GM03348 (cell line): ENCODE data around the gene LIN9.
A peak's percentile ranks its signal among the peaks of the same experiment; 100 is the strongest.
"Not testable (repeated sequence)": the region's sequence is repeated elsewhere in the genome, so short reads cannot be mapped to it uniquely, and the experiment has no call there.

Experiments
- DNase-seq: peaks from one replicate; pipeline ENCODE4 v3.0.0; 2012; ENCODE audit warnings: low spot score

Gene LIN9

DNA sequence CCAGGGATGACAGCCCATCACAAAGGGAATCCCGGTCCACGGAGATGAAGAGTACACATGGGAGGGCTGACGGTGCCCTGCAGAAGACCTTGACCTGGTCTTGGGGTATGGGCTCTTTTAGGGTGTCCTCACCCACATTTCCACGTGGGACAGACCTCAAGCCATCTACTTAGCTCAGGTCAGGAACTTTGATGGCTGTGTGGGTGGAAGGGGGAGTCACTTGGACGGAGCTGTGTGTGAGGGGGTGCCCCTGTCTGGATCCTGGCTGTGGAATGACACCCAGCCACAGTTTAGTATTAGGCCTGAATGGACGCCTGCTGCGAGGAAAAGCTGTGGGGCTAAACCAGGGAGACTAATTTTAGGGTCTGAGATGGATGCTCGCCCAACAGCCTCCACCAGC is 96.4 kb downstream of the LIN9 start:
- DNase-seq, result no peak

DNA sequence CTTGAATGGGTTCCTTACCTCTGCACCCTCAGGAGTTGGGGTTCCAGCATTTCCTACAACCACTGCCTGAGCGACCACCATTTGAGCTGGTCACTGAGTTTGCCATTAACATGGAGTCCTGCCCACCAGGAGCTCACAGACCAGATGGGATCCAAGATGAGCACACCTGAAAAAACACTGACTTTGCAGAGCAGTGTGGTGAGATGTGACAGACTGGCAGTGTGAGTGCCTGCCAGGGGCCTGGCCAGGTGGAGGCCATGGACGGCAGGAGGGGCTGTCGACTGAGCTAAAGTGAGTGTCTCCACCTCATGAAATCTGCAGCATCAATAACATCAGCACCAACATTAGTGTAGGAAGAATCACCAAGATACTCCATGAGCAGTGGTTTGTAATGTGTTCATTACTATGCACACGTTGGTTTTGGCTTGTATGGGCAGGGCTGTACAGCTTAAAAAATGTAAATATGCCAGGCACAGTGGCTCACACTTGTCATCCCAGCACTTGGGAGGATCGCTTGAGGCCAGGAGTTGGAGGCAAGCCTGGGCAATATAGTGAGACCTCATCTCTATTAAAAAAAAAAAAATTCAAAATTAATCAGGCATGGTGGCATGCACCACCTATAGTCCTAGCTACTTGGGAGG is 97.7 kb downstream of the LIN9 start:
- no peak for DNase-seq

DNA sequence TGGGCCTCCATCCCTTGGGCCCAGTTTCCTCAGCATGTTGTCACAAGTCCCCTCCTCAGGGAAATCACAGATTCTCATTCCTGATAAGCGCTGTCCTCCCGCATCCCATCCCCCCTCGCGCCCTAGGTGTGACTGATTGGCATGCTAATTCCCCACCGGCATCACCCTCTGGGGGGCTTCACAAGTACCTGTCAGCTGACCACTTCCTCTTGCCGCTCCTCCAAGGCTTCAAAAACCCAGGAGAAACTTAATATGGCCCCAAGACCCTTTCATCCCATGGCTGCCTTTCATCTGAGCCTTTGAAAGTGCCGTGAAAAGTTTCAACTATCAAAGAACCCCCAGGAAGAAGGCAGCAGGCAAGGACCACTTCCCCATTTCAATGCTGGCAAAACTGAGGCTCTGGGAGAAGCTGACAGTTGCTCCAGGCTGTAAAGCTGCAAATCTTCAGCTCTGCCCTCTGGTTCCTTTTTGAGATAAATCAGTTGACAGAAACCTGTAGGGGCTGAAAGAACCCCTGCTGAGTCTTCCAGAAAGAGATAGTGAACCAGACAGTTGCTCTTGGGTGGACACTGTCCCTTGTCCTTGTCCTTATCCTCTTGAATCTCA is 98.3 kb downstream of the LIN9 start:
- no peak for DNase-seq

DNA sequence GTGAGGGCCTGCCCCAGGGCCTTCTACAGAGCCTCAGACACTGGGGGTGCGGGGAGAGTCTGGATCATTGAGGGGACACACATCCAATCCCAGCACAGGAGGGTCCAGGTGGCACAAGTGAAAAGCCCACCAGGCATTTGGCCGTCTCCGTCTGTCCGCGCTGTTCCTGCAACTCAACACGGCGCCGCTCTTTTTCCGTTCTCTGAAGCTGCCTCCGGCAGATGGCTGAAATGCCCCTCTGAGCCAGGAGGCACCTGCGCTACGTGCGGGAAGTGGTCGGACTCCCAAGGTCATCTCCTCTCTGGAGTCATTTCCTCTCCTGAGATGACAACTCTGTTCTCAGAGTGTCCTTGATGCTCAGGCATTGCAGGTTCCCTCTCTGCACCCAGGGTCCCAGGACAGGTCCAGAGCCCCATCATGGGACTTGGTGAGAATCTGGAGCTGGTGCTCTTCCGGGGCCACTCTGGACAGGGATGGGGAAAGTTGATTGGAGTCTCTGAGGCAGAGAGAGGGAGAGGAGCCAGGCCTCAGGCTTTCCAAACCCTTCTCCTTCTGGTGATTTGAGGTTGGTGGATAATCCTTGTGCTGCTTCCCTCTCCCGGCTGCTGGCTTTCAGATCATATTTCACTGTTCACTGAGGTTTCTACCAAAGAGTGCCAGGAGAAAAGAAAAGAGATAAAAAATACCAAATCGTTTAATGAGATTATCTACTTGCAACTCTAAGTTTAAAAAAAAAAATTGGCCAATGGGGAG is 99.5 kb downstream of the LIN9 start:
- no peak for DNase-seq

DNA sequence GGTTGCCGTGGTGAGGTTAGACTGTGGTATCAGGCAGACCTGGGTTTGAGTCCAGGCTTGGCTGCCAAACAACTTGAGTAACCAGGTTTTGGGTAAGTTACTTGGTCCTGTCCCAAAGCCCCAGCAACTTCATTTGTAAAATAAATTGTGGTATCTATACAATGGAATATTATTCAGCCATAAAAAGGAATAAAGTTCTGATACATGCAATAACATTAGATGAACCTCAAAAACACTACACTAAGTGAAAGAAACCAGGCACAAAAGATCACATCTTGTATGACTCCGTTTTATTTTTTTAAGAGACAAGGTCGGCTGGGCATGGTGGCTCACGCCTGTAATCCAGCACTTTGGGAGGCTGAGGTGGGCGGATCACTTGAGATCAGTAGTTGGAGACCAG is 101.9 kb downstream of the LIN9 start:
- no peak for DNase-seq

DNA sequence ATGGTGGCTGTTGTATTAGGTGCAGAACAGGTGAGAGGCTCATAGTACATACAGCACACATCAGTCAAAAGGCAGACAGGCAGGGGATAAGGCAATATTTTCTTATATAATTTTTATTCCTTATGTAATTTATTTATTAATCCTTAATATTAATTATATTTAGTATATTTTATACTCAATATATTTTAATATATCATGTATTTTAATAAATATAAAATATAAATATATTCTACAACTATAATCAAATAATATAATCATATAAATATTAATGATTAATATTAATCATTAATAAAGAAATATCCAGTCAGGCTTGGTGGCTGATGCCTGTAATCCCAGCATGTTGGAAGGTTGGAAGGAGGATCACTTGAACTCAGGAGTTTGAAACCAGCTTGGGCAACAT is 104.8 kb downstream of the LIN9 start:
- DNase-seq, result no peak

DNA sequence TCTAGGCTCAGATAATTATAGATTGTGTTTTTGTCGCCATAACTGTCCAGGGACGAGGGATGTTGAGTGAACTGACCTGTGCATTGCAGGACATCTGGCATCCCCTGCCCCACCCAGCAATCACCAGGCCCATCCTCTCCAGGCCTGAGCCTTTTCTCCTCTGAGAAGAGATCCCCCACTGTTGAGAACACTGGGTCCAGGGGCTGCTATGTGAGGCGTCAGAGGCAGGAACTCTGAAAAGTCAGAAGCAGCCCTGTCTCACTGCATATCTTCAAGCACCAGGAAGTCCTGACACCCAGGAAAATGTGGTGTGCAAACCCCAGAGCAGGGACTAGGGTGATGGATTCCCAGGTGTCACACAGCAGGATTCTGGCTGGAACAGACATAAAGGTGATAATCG is 105.3 kb downstream of the LIN9 start:
- no peak for DNase-seq

DNA sequence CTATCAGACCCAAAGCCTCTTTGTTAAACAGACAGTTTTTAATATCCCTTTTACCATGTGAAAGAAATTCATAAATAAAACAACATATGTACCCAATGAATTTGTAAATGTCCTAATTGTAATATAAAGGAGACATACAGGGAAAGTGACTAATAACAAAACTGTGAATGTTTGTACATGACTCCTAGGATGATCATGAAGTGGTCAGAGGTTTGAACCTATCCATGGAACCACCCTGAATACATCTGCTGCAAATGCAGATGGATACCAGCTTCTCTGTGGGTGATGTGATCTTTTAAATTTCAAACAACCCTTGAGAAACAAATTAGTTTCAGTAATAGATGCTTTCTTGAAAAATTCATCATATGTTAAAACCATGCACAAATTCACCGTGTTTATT is 105.7 kb downstream of the LIN9 start:
- DNase-seq, result no peak

DNA sequence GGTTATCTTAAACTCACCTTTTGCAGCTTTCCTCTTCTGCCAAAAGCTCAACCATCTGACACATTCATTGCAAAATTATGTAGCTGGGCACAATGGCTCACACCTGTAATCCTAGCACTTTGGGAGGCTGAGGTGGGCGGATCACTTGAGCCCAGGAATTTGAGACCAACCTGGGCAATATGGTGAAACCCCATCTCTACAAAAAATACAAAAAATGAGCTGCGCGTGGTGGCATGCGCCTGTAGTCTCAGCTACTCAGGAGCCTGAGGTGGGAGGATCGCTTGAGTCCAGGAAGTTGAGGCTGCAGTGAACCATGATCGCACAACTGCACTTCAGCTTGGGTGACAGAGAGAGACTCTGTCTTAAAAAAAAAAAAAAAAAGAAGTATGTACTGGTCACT is 106.3 kb downstream of the LIN9 start:
- not testable (repeated sequence) for DNase-seq

DNA sequence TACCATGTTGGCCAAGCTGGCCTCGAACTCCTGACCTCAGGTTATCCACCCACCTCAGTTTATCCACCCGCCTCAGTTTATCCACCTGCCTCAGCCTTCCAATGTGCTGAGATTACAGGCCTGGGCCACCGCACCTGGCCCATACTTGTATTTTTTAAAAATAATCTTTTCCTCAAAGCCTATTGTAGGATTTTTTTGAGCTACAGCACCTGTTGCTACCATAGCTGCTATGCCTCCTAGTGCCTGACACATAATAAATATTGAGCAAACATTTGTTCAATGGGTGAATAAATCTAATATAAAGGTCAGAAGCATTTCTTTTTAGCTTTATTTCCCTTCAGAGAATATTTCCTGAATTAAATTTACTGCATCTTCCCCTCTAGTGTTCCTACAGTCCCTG is 106.7 kb downstream of the LIN9 start:
- DNase-seq, result no peak

DNA sequence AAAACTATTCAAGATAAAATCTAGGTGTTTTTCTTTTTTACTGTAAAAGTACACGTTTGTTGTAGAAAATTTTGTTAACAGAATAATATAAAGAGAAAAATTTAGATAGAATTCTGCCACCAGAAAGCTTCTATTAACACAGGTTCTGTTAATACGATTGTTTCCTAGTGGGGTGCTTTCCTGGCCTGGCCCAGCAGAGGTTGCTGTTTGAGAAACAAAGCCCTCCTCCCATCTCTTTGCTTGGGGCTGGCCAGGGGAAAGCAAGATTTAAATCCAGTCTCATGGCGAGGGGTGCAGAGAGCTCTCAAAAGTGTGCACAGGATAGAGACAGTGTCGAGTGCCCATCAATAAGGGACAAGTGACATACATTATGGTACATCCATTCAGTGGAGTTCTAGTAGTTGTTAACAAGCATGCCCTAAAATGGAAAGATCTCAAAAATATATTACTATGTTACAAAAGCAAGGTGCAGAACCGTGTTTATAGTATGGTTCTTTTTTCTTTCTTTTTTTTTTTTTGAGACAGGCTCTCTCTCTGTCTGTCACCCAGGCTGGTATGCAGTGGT is 107.9 kb downstream of the LIN9 start:
- peak; percentile 23 for DNase-seq

DNA sequence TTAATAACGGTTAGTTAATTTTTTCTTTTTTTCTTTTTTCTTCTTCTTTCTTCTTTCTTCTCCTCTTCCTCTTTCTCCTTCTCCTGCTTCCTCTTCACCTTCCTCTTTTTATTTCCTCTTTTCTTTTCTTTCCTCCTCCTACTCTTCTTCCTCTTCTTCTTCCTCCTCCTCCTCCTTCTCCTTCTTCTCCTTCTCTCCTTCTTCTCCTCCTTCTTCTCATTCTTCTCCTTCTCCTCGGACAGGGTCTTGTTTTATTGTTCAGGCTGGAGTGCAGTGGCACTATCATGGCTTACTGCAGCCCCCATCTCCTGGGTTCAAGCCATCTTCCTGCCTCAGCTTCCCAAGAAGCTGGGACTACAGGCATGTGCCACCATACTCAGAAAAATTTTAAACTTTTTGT is 109.0 kb downstream of the LIN9 start:
- no peak for DNase-seq

DNA sequence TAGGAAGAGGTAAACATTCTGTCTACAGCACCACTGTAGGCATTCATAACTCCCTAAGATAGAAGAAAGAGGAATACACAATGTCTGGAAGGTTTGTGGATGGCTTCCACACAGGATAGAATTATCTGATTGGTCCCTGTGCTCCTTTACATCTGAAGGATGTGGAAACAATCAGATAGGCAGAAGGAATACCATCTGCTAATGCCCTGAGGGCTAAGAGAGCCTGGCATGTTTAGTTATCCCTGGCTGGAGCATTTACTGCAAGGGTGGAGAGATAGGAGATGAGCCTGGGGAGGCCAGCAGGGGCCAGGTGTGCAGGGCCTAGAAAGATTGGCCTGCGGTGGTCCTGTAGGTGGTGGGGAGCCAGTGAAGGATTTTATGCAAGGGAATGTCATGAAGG is 113.8 kb downstream of the LIN9 start:
- no peak for DNase-seq

DNA sequence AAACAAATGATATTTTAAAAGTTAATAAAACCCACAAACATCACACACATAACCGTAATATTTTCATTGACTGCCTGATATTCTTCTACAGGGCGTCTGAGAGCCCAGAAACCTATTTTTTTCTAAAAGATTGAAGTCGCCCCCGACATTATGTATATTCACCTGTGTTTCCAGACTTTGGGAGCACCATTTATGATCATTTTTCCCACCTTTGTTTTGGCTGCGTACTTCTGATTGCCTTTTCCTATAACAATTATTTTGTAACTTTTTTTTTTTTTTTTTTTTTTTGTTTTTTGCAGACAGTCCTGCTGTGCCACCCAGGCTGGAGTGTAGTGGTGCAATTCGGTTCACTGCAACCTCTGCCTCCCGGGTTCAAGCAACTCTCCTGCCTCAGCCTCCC is 121.6 kb downstream of the LIN9 start:
- no peak for DNase-seq

DNA sequence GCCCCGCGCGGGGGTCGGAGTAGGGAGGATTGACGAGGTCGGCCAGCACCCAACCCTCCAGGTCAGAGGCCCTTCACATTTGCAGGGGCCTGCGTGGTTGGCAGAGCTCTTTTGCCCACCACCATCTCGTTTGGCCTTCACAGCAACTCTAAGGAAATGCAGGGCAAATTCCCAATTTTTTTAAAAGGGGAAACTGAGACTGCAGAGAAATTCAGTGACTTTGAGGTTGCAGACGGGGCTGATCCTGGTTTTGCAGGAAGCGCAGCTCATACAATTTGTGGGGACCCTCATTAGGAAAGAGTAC is 122.0 kb downstream of the LIN9 start:
- DNase-seq, result no peak

DNA sequence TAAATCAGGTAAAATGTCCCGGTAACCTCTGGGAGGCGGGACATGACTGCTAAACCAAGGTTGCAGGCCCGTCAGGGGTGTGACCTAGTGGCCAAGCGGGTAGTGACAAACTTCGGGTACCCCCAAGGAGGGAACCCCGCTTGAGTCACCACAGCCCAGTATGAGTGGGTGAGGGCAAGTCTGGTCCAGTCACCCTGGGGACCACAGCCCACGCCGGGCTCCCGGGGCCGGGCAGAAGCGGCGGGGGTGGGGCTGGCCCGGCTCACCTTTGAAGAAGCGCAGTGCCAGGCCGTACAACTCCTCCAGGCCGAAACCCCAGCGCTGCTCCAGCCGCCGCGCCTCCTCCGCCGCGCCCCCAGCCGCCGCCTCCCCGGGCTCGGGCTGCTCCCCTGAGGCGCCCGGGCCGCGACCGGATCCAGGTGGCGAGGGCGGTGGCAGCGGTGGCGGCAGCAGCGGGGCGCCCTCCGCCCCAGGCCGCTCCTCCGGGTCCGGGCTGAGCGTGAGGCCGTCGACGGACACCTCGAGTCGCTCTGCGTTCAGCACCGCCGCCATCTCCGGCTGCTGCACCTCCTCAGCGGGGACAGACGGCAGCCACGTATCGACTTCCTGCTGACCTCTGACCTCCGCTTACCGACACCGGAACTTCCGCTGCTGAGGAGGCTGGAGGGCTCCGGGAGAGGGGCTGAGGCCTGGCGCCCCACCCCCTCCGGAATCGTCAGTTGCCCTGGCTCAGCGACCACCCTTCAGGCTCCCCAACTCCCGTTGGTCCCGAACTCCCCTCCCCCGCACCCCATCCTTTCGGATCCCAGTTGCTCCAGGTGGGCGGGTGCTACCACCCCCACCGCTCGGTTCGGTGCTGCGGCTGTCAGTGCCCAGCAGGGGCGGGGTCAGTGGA is 122.6 kb downstream of the LIN9 start, which contains the start of gene ACBD3:
ACBD3 (minus strand) TSS at position 618 of the 895 bp plus-strand sequence; CDS start at position 552, 66 bp downstream.
- peak; percentile 95 for DNase-seq

DNA sequence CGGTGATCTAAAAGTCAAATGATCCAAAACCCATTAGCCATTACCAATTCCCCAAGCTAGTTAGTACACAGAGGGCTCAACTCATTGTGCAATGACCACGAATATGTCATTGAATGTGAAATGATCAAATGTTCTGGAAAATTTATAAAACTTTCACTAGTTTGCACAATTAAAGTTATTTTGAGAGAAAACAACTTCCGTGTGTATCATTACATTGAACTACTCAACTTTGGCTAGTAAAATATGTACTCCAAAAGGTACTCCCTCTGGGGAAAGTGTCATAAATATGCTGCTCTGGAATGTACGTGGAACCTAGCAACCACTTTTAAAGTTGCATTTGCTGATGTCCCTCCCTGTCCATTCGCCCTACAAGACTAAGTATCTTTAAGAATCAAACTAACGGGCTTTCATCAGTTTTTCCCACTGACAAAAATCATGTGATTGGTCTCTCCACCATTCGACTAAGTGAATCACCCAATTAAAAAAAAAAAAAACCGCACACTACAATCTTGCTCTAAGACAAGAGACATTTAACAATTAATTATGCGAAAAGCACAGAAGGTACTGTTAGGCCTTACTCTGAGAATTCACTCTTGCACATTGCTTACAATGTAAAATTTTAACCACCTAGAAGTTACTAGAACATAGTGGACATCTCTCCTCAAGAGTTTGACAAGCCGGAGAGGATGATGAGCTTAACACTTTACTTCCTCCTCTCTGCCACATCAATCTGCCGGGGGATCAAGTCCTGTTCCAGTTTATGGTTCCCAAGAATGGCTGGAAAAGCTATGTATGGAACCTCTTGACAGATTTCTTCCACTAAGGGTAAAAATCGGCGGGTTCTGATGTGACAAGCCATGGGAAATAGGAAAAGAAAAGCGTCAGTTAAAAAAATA is 123.6 kb downstream of the LIN9 start:
- DNase-seq, result peak; percentile 47

DNA sequence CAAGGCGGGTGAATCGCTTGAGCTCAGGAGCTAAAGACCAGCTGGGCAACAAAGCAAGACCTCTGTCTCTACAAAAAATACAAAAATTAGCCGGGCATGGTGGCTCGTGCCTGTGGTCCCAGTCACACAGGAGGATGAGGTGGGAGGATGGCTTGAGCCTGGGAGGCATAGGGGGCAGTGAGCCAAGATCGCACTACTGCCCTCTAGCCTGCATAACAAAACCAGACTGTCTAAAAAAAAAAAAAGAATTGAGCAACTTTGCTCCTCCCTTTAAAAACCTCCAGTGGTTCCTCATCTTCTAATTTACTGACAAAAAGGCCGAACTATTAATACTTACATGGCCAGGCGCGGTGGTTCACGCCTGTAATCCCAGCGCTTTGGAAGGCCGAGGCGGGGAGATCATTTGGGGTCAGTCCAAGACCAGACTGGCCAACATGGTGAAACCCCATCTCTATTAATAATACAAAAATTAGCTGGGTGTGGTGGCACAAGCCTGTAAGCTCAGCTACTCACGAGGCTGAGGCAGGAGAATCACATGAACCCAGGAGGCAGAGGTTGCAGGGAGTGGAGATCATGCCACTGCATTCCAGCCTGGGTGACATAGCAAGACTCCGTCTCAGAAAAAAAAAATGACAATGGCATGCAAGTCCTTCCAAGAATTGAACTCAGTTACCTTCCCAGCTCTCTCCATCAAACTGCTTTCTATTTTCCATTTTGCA is 126.8 kb downstream of the LIN9 start:
- DNase-seq, result peak; percentile 50
